GM21529 (cell line): ENCODE measurements around the gene ATG4A.

Experiments used
- ATAC-seq: cut with Tn5 transposase; IDR thresholded peaks from one replicate; pipeline ENCODE4 v1.9.1; 2021; ENCODE audit not compliant: unreplicated experiment

Gene ATG4A

GRCh38 chrX:108167211-108167872 is 75.8 kb downstream of the ATG4A start:
- no peak for ATAC-seq

- ATAC-seq = no peak
Observed at GRCh38 chrX:108168961-108169740, 77.6 kb downstream of the ATG4A start.

- ATAC-seq = no peak
Observed at GRCh38 chrX:108169768-108170167, 78.2 kb downstream of the ATG4A start.

GRCh38 chrX:108171671-108172070 is 80.1 kb downstream of the ATG4A start:
- no peak for ATAC-seq

GRCh38 chrX:108173874-108174273 is 82.3 kb downstream of the ATG4A start:
- ATAC-seq = no peak

- ATAC-seq = no peak
Observed at GRCh38 chrX:108177351-108178142, 86.0 kb downstream of the ATG4A start.

- no peak for ATAC-seq
Observed at GRCh38 chrX:108178143-108178498, 86.5 kb downstream of the ATG4A start.

- ATAC-seq = no peak
Observed at GRCh38 chrX:108186811-108187210, 95.2 kb downstream of the ATG4A start.

- ATAC-seq = no peak
Observed at GRCh38 chrX:108198420-108198819, 106.8 kb downstream of the ATG4A start.

- ATAC-seq = no peak
Observed at GRCh38 chrX:108199041-108199440, 107.5 kb downstream of the ATG4A start.

GRCh38 chrX:108199691-108200090 is 108.1 kb downstream of the ATG4A start:
- ATAC-seq = peak; percentile 65

- no peak for ATAC-seq
Observed at GRCh38 chrX:108203540-108203939, 112.0 kb downstream of the ATG4A start.
